ENCODE results near the gene CHDH.

Gene CHDH

GRCh38 chr3:53780806-53781205 is 65.4 kb downstream of the CHDH start:
- Histone ChIP-seq H3K27ac (no peak overlapping the region), H3K27me3 (no peaks in the 10 kb centered on the region), H3K9me3 (no peaks in the 10 kb centered on the region), H3K4me3 (ENCODE audit: low read depth in 1 of 2, low read length in 1 of 2) (no peak overlapping the region), H3K36me3 (no peaks in the 10 kb centered on the region), H3K4me1 (ENCODE audit: control insufficient read depth in 1 of 2, insufficient read depth in 1 of 2, low read depth in 1 of 2, low read length in 1 of 2) (no peaks in the 10 kb centered on the region)
- TF ChIP-seq CTCF (IDR thresholded peaks at IDR 0.05) = no peak

- no peaks in the 10 kb centered on the region for H3K4me1 ChIP-seq (ENCODE audit: control insufficient read depth in 1 of 2, insufficient read depth in 1 of 2, low read depth in 1 of 2, low read length in 1 of 2)
- H3K27ac ChIP-seq = no peak overlapping the region
- H3K27me3 ChIP-seq = no peaks in the 10 kb centered on the region
- no peak overlapping the region for H3K4me3 ChIP-seq (ENCODE audit: low read depth in 1 of 2, low read length in 1 of 2)
- H3K36me3 ChIP-seq = no peaks in the 10 kb centered on the region
- H3K9me3 ChIP-seq = no peaks in the 10 kb centered on the region
- no peak for TF ChIP-seq CTCF (IDR thresholded peaks at IDR 0.05)
These were observed 66.0 kb downstream of the CHDH start for GRCh38 chr3:53780171-53780570.

GRCh38 chr3:53778153-53778552 is 68.1 kb downstream of the CHDH start:
- no peak overlapping the region for H3K27ac ChIP-seq

GRCh38 chr3:53777468-53777867 is 68.8 kb downstream of the CHDH start:
- no peaks in the 10 kb centered on the region for H3K9me3 ChIP-seq
- TF ChIP-seq CTCF (IDR thresholded peaks at IDR 0.05) = no peak
- no peaks in the 10 kb centered on the region for H3K36me3 ChIP-seq
- H3K27me3 ChIP-seq = no peaks in the 10 kb centered on the region
- H3K27ac ChIP-seq = no peak overlapping the region
- H3K4me3 ChIP-seq (ENCODE audit: low read depth in 1 of 2, low read length in 1 of 2) = no peak overlapping the region
- H3K4me1 ChIP-seq (ENCODE audit: control insufficient read depth in 1 of 2, insufficient read depth in 1 of 2, low read depth in 1 of 2, low read length in 1 of 2) = no peaks in the 10 kb centered on the region

More at GRCh38 chr3:53778153-53778552, 68.1 kb downstream of the CHDH start:
- H3K4me1 ChIP-seq (ENCODE audit: control insufficient read depth in 1 of 2, insufficient read depth in 1 of 2, low read depth in 1 of 2, low read length in 1 of 2) = no peaks in the 10 kb centered on the region
- no peaks in the 10 kb centered on the region for H3K27me3 ChIP-seq
- H3K4me3 ChIP-seq (ENCODE audit: low read depth in 1 of 2, low read length in 1 of 2) = no peak overlapping the region
- TF ChIP-seq CTCF (IDR thresholded peaks at IDR 0.05) = no peak
- H3K9me3 ChIP-seq = no peaks in the 10 kb centered on the region
- H3K36me3 ChIP-seq = no peaks in the 10 kb centered on the region

GRCh38 chr3:53776494-53777101 is 69.6 kb downstream of the CHDH start:
- TF ChIP-seq CTCF (IDR thresholded peaks at IDR 0.05) = no peak
- H3K4me1 ChIP-seq (ENCODE audit: control insufficient read depth in 1 of 2, insufficient read depth in 1 of 2, low read depth in 1 of 2, low read length in 1 of 2) = no peaks in the 10 kb centered on the region
- H3K36me3 ChIP-seq = no peaks in the 10 kb centered on the region
- H3K27me3 ChIP-seq = no peaks in the 10 kb centered on the region
- no peak overlapping the region for H3K4me3 ChIP-seq (ENCODE audit: low read depth in 1 of 2, low read length in 1 of 2)
- H3K27ac ChIP-seq = no peak overlapping the region
- no peaks in the 10 kb centered on the region for H3K9me3 ChIP-seq

Data from neutrophil (primary cell).